HG03103 (cell line): ENCODE measurements around the gene CLIC1.

Source experiments
- ATAC-seq: cut with Tn5 transposase; IDR thresholded peaks from one replicate; pipeline ENCODE4 v1.9.1; 2021; ENCODE audit warnings: low read depth; ENCODE audit not compliant: unreplicated experiment

CLIC1 gene

GRCh38 chr6:31769684-31770371 is 33.5 kb upstream of the CLIC1 start:
- no peak for ATAC-seq

GRCh38 chr6:31768363-31769257 is 32.3 kb upstream of the CLIC1 start:
- no peak for ATAC-seq

GRCh38 chr6:31767096-31767645 is 30.8 kb upstream of the CLIC1 start:
- ATAC-seq = no peak

GRCh38 chr6:31765910-31766794 is 29.8 kb upstream of the CLIC1 start:
- no peak for ATAC-seq

- ATAC-seq = no peak
Observed at GRCh38 chr6:31765559-31765909, 29.2 kb upstream of the CLIC1 start.

- ATAC-seq = no peak
Observed at GRCh38 chr6:31764198-31764597, 27.9 kb upstream of the CLIC1 start.

- ATAC-seq = no peak
Observed at GRCh38 chr6:31763619-31763940, 27.2 kb upstream of the CLIC1 start.

- ATAC-seq = no peak
Observed at GRCh38 chr6:31762878-31763618, 26.7 kb upstream of the CLIC1 start.

GRCh38 chr6:31762356-31762755 is 26.0 kb upstream of the CLIC1 start, which contains the start of gene SAPCD1:
Gene SAPCD1 (plus strand): TSS chr6:31762656. CDS start chr6:31763055, 399 bp downstream.
- no peak for ATAC-seq

GRCh38 chr6:31761343-31761742 is 25.0 kb upstream of the CLIC1 start:
- ATAC-seq = no peak

- no peak for ATAC-seq
Observed at GRCh38 chr6:31760790-31761189, 24.5 kb upstream of the CLIC1 start.

- ATAC-seq = no peak
Observed at GRCh38 chr6:31758281-31758680, 22.0 kb upstream of the CLIC1 start.

GRCh38 chr6:31752739-31753319 is 16.5 kb upstream of the CLIC1 start:
- ATAC-seq = no peak

GRCh38 chr6:31750411-31751022 is 14.2 kb upstream of the CLIC1 start:
- no peak for ATAC-seq

GRCh38 chr6:31749301-31750036 is 13.1 kb upstream of the CLIC1 start:
- ATAC-seq = no peak

GRCh38 chr6:31744422-31744821 is 8.1 kb upstream of the CLIC1 start:
- no peak for ATAC-seq

- ATAC-seq = no peak
Observed at GRCh38 chr6:31742894-31743293, 6.6 kb upstream of the CLIC1 start.

GRCh38 chr6:31741815-31742214 is 5.5 kb upstream of the CLIC1 start:
- ATAC-seq = no peak
